HG03558 (cell line): ENCODE measurements around the gene LRRD1.
"Not testable (repeated sequence)": the region's sequence is repeated elsewhere in the genome, so short reads cannot be mapped to it uniquely, and the experiment has no call there.

Source experiments
- ATAC-seq: cut with Tn5 transposase; IDR thresholded peaks from one replicate; pipeline ENCODE4 v1.9.1; 2021; ENCODE audit warnings: moderate number of reproducible peaks; ENCODE audit not compliant: unreplicated experiment; ENCODE audit errors: extremely low read depth

The LRRD1 gene

GRCh38 chr7:92178928-92179924, at the start of gene LRRD1:
Gene LRRD1, minus strand, starts transcription at chr7:92179142. Its CDS starts 13,940 bp downstream, at chr7:92165202.
- peak; percentile 93 for ATAC-seq

- no peak for ATAC-seq
These were observed 49.8 kb upstream of the LRRD1 start for GRCh38 chr7:92228742-92229141.

- no peak for ATAC-seq
These were observed 49.2 kb upstream of the LRRD1 start for GRCh38 chr7:92228100-92228499.

GRCh38 chr7:92226981-92227380, 48.0 kb upstream of the LRRD1 start:
- no peak for ATAC-seq

- ATAC-seq, result no peak
These were observed 42.8 kb upstream of the LRRD1 start for GRCh38 chr7:92221766-92222165.

- ATAC-seq, result no peak
These were observed 27.7 kb upstream of the LRRD1 start for GRCh38 chr7:92206672-92207071.

GRCh38 chr7:92205987-92206386, 27.0 kb upstream of the LRRD1 start:
- no peak for ATAC-seq

- ATAC-seq, result no peak
These were observed 21.8 kb upstream of the LRRD1 start for GRCh38 chr7:92200791-92201190.

- ATAC-seq, result no peak
These were observed 13.4 kb upstream of the LRRD1 start for GRCh38 chr7:92192326-92192725.

- ATAC-seq, result not testable (repeated sequence)
These were observed 10.3 kb upstream of the LRRD1 start for GRCh38 chr7:92189246-92189645.

- not testable (repeated sequence) for ATAC-seq
These were observed 5.4 kb upstream of the LRRD1 start for GRCh38 chr7:92184294-92184693.

GRCh38 chr7:92177362-92177761, 1.6 kb downstream of the LRRD1 start:
- ATAC-seq, result no peak

- ATAC-seq, result not testable (repeated sequence)
These were observed 9.4 kb downstream of the LRRD1 start for GRCh38 chr7:92169529-92169928.

- no peak for ATAC-seq
These were observed 17.7 kb downstream of the LRRD1 start for GRCh38 chr7:92161271-92161670.

GRCh38 chr7:92158660-92159575, 20.0 kb downstream of the LRRD1 start:
- ATAC-seq, result no peak

- ATAC-seq, result no peak
These were observed 22.0 kb downstream of the LRRD1 start for GRCh38 chr7:92156990-92157389.

- no peak for ATAC-seq
These were observed 23.7 kb downstream of the LRRD1 start for GRCh38 chr7:92155108-92155739.

GRCh38 chr7:92150450-92151017, 28.4 kb downstream of the LRRD1 start:
- ATAC-seq, result no peak

GRCh38 chr7:92149736-92150239, 29.2 kb downstream of the LRRD1 start:
- ATAC-seq, result no peak
